ENCODE results near the gene DGLUCY.

GRCh38 chr14:91146661-91147060, 32.8 kb downstream of the DGLUCY start:
- TF ChIP-seq ZNF274 (IDR thresholded peaks at IDR 0.05; ENCODE audit: low read depth, low read length) (no peak), YY1 (IDR thresholded peaks at IDR 0.05; ENCODE audit: insufficient read depth, insufficient read length) (no peak)

All from NT2/D1 (cell line).